ENCODE measurements around the gene SLC2A5. TPM values are rescaled to one million over a fixed set of nuclear protein-coding genes. Genes with fewer than 3 reads are reported as not detected.
"Not testable (repeated sequence)": the region's sequence is repeated elsewhere in the genome, so short reads cannot be mapped to it uniquely, and the experiment has no call there.

Gene SLC2A5
- total RNA-seq, 2 experiments from 2014 or later, result 0.25 TPM; not detected in 1

GRCh38 chr1:9105336-9105867 lies 36.0 kb upstream of the SLC2A5 start:
- no peak overlapping the region for H3K4me3 Mint-ChIP-seq
- no peaks in the 10 kb centered on the region for H3K27me3 Mint-ChIP-seq
- H3K4me1 Mint-ChIP-seq, result peaks cover under 1% of the 10 kb centered on the region
- H3K9me3 Mint-ChIP-seq, result no peaks in the 10 kb centered on the region
- ChIA-PET CTCF (interaction anchor here (1.5 to 2.3 kb wide), 2 partner anchors 31 to 100 kb away, joined by 3 to 7 read pairs; no protein-coding TSS in a partner anchor), POLR2A (no interaction called here)
- H3K27ac Mint-ChIP-seq, result no peak overlapping the region
- DNase-seq, result no peak
- no peaks in the 10 kb centered on the region for H3K36me3 Mint-ChIP-seq (ENCODE audit: low read depth)

DNA sequence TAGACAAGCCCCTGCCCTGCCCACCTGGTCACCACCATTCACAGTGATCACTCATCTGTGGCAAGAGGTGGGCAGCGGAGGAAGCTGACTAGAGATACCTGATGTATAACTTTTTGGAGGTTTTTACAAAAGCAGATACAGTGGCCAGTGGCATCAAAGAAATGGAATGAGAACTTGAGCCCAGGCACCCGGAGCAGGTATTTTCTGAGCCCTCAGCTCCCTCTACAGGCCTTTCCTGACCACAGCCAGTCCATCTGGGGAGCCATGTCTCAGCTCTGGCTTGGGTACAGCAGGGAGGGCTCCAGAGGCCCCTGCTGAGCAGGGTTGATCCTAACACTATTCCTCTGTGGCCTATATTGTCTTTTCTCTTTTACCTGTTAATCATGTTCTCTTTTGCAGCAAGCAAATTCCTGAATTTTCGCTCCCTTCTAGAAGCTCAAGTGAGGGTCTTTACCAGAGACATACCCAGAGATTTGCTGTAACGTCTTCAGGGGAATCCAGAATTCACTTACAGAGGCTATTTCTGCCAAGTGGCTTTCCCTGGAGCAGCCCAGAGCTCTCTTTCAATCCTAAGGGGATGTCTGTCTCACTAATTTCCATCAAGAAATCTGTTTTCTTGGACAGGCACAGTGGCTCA lies 32.2 kb upstream of the SLC2A5 start:
- H3K27me3 Mint-ChIP-seq, result no peaks in the 10 kb centered on the region

DNA sequence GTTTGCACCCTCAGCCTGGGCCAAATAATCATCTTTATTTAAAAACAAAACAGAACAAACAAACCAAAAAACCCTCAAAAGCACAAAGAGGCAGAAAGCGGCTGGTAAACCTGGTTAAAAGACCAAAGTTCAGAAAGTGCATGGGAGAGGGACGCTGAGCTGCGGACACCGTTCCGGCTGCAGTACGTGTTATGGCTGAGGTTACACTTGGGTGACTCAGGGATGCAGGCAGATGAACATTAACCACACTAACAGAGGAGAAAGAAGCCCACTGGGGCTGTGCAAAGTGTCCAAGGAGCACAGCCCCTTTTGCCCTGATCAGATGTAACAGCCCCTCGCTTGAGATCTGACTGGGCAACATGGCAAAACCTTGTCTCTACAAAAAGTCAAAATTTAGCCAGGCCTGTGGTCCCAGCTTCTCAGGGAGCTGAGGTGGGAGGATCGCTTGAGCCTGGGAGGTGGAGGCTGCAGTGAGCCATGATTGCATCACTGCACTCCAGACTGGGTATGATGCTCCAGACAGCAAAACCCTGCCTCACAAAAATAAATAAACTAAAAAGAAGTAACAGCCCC lies 31.1 kb upstream of the SLC2A5 start:
- ChIA-PET CTCF (interaction anchor here (0.6 to 1.8 kb wide), 3 partner anchors 10 to 89 kb away, joined by 3 to 5 read pairs (median 4); no protein-coding TSS in a partner anchor), POLR2A (interaction anchor here (1.6 kb wide), 1 partner anchor 20 kb away, joined by 3 read pairs; no protein-coding TSS in a partner anchor)
- no peak overlapping the region for H3K27ac Mint-ChIP-seq
- no peak overlapping the region for H3K4me3 Mint-ChIP-seq
- peaks cover 4% of the 10 kb centered on the region for H3K27me3 Mint-ChIP-seq
- DNase-seq, result no peak
- no peaks in the 10 kb centered on the region for H3K9me3 Mint-ChIP-seq
- no peaks in the 10 kb centered on the region for H3K36me3 Mint-ChIP-seq (ENCODE audit: low read depth)
- H3K4me1 Mint-ChIP-seq, result peaks cover 6% of the 10 kb centered on the region

More for the DNA sequence above, 32.2 kb upstream of the SLC2A5 start:
- Mint-ChIP-seq H3K9me3 (no peaks in the 10 kb centered on the region), H3K36me3 (ENCODE audit: low read depth) (no peaks in the 10 kb centered on the region), H3K4me3 (no peak overlapping the region), H3K27ac (no peak overlapping the region), H3K4me1 (peaks cover 6% of the 10 kb centered on the region)
- ChIA-PET CTCF (interaction anchor here (0.8 to 2.0 kb wide), 8 partner anchors 10 to 112 kb away, joined by 3 to 15 read pairs (median 5); no protein-coding TSS in a partner anchor), POLR2A (interaction anchor here (0.9 to 1.6 kb wide), 2 partner anchors 21 to 114 kb away, joined by 3 read pairs; no protein-coding TSS in a partner anchor)
- peak; percentile 52 for DNase-seq

DNA sequence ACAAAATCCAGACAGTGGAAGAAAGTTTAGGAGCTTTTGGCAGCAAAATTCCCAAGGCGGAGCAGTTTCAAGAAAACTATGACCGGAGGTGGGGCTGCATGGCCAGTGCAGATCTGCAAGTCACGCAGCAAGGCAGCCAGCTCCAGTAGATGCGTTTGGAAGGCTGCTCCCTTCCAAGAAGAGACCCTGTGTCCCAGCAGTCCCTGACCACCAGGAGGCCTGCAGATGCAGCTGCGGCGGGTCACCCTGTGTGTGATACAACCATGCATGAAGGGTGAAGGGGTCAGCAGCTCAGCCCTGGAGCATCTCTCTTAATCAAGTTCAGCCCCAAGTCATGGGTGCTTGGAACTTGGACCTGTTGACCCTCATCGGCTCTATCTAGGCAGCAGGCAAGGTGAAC lies 30.1 kb upstream of the SLC2A5 start:
- CTCF ChIA-PET, result interaction anchor here (0.6 to 1.0 kb wide), 2 partner anchors 11 to 88 kb away, joined by 3 to 4 read pairs; no protein-coding TSS in a partner anchor
- POLR2A ChIA-PET, result no interaction called here
- peaks cover 11% of the 10 kb centered on the region for H3K27me3 Mint-ChIP-seq
- H3K27ac Mint-ChIP-seq, result no peak overlapping the region
- H3K4me3 Mint-ChIP-seq, result no peak overlapping the region
- H3K36me3 Mint-ChIP-seq (ENCODE audit: low read depth), result no peaks in the 10 kb centered on the region
- DNase-seq, result no peak
- peaks cover 6% of the 10 kb centered on the region for H3K4me1 Mint-ChIP-seq
- H3K9me3 Mint-ChIP-seq, result no peaks in the 10 kb centered on the region

DNA sequence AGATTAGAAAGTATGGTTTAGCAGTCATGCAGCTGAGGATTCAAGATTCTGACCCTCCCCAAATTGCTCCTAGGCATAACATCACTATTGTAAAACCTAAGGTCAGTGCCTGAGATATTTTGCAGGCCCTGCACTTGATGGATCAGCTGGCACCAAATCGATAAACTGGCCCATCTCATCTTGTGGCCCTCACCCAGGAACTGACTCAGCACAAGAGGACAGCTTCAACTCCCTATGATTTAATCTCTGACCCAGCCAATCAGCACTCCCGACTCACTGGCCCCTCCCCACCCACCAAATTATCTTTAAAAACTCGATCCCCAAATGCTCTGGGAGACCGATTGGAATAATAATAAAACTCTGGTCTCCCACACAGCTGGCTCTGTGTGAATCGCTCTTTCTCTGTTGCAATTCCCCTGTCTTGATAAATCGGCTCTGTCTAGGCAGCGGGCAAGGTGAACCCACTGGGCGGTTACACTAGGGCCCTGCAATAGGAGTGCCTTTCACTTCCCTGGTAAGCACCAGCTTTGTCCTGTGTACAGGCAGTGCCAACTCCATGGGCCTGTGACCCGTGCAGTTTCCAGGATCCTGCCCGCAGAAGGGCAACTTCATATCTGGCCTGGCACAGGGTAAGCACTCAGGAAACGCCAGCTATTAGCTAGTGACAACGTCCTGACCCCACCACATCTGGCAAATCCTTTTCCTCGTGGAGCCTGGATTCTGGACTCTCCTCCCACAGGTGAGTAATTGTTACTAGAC lies 28.7 kb upstream of the SLC2A5 start:
- Mint-ChIP-seq H3K27ac (no peak overlapping the region), H3K36me3 (ENCODE audit: low read depth) (no peaks in the 10 kb centered on the region), H3K4me3 (no peak overlapping the region), H3K27me3 (peaks cover 11% of the 10 kb centered on the region), H3K9me3 (no peaks in the 10 kb centered on the region), H3K4me1 (peaks cover 6% of the 10 kb centered on the region)
- POLR2A ChIA-PET, result interaction anchor here (0.6 kb wide), 1 partner anchor 93 kb away, joined by 3 read pairs; no protein-coding TSS in a partner anchor
- DNase-seq, result no peak
- CTCF ChIA-PET, result interaction anchor here (1.0 kb wide), 1 partner anchor 13 kb away, joined by 3 read pairs; no protein-coding TSS in a partner anchor

- peaks cover 11% of the 10 kb centered on the region for H3K27me3 Mint-ChIP-seq
- CTCF ChIA-PET, result interaction anchor here (1.9 kb wide), 1 partner anchor 13 kb away, joined by 7 read pairs; no protein-coding TSS in a partner anchor
- POLR2A ChIA-PET, result no interaction called here
- H3K9me3 Mint-ChIP-seq, result no peaks in the 10 kb centered on the region
- H3K4me1 Mint-ChIP-seq, result peaks cover 6% of the 10 kb centered on the region
- H3K27ac Mint-ChIP-seq, result no peak overlapping the region
- no peaks in the 10 kb centered on the region for H3K36me3 Mint-ChIP-seq (ENCODE audit: low read depth)
- no peak overlapping the region for H3K4me3 Mint-ChIP-seq
- DNase-seq, result no peak
Measured at GRCh38 chr1:9095818-9096217, 26.4 kb upstream of the SLC2A5 start.

- H3K27me3 Mint-ChIP-seq, result peaks cover 13% of the 10 kb centered on the region
- H3K36me3 Mint-ChIP-seq (ENCODE audit: low read depth); DNase-seq; H3K4me1 Mint-ChIP-seq; H3K4me3 Mint-ChIP-seq; POLR2A ChIA-PET; H3K9me3 Mint-ChIP-seq; H3K27ac Mint-ChIP-seq; CTCF ChIA-PET: not testable (repeated sequence)
Measured at GRCh38 chr1:9093996-9094595, 24.7 kb upstream of the SLC2A5 start.

DNA sequence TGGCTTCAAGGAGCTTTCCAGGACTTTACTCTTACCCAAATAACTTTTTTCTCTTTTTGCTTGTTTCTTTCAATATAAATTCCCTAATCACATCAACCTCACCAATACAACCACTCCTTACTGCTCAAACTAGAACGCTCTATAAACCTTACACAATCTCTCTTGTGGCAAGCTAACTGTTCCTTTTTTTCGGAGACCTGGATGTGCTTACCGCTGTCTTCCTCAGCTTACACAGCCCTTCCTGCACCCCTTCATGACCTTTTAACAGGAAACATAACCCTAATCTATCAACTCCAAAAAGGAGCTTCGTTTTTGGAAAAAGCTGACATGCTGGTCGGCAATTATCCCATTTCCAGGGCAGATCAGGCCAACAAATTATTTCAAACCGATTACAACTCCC lies 24.1 kb upstream of the SLC2A5 start:
- CTCF ChIA-PET, result no interaction called here

DNA sequence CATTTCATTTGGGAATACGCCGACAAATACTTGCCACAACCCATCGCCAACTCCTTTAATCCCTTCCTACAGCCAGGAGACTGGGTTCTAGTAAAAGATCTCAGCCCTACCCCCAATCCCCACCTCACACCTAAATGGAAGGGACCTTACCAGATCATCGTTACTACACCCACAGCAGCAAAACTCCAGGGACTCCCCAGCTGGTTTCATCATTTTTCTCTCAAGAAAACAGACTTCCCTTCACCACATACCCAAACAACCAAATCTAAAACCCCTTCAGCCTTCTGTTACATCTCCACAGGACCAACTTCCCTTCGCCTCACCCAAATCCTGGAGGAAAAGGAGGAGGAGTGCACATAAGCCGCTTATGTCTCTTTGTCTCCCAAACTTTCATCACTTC lies 23.7 kb upstream of the SLC2A5 start:
- Mint-ChIP-seq H3K9me3 (no peaks in the 10 kb centered on the region), H3K27me3 (peaks cover 21% of the 10 kb centered on the region), H3K4me1 (peaks cover 4% of the 10 kb centered on the region), H3K27ac (no peak overlapping the region), H3K4me3 (no peak overlapping the region), H3K36me3 (ENCODE audit: low read depth) (no peaks in the 10 kb centered on the region)
- ChIA-PET POLR2A (no interaction called here), CTCF (no interaction called here)
- no peak for DNase-seq

More for the DNA sequence above, 24.1 kb upstream of the SLC2A5 start:
- H3K9me3 Mint-ChIP-seq, result no peaks in the 10 kb centered on the region
- no peak overlapping the region for H3K27ac Mint-ChIP-seq
- H3K36me3 Mint-ChIP-seq (ENCODE audit: low read depth), result no peaks in the 10 kb centered on the region
- H3K4me1 Mint-ChIP-seq, result peaks cover 6% of the 10 kb centered on the region
- POLR2A ChIA-PET, result no interaction called here
- no peak overlapping the region for H3K4me3 Mint-ChIP-seq
- H3K27me3 Mint-ChIP-seq, result peaks cover 18% of the 10 kb centered on the region
- no peak for DNase-seq

GRCh38 chr1:9088807-9089206 lies 19.4 kb upstream of the SLC2A5 start:
- CTCF ChIA-PET, result no interaction called here
- H3K4me3 Mint-ChIP-seq, result no peak overlapping the region

DNA sequence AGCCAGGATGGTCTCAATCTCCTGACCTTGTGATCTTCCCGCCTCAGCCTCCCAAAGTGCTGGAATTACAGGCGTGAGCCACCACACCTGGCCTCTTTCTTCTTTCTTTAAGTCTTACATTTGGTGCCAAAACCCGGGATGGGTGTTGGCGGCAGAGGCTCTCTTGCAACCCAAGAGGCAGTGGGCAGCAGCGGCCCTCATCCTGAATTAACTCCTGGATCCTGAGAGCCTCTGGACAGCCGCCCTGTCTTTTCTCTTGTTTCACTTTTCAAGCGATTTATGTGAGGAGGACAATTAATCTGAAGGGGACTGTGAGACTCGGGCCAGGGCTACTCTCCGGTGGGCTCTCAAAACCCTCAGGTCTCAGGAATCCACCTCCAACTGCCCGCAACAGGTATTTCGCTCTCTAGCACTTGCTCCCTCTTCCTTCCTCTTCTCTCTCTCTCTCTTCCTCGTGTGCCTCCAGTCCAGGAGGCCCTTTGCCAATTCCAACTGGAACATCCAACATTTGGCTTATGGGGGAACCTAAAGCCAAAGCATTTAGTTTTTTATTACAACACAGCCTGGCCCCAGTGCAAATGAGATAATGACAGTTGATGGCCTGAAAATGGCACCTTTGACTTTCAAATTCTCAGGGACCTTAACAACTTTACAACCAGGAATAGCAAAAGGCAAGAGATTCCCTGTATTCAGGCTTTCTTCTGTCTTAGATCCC lies 18.1 kb upstream of the SLC2A5 start:
- Mint-ChIP-seq H3K36me3 (ENCODE audit: low read depth) (no peaks in the 10 kb centered on the region), H3K27ac (no peak overlapping the region), H3K27me3 (peaks cover 39% of the 10 kb centered on the region), H3K4me1 (peaks cover 15% of the 10 kb centered on the region), H3K4me3 (no peak overlapping the region), H3K9me3 (no peaks in the 10 kb centered on the region)
- ChIA-PET POLR2A (no interaction called here), CTCF (no interaction called here)
- no peak for DNase-seq

More at GRCh38 chr1:9088807-9089206, 19.4 kb upstream of the SLC2A5 start:
- POLR2A ChIA-PET, result no interaction called here
- no peaks in the 10 kb centered on the region for H3K9me3 Mint-ChIP-seq
- H3K36me3 Mint-ChIP-seq (ENCODE audit: low read depth), result no peaks in the 10 kb centered on the region
- H3K27ac Mint-ChIP-seq, result no peak overlapping the region
- peaks cover 6% of the 10 kb centered on the region for H3K4me1 Mint-ChIP-seq
- DNase-seq, result no peak
- H3K27me3 Mint-ChIP-seq, result peaks cover 39% of the 10 kb centered on the region

GRCh38 chr1:9086796-9087195 lies 17.4 kb upstream of the SLC2A5 start:
- Mint-ChIP-seq H3K4me1 (peaks cover 21% of the 10 kb centered on the region), H3K9me3 (no peaks in the 10 kb centered on the region), H3K36me3 (ENCODE audit: low read depth) (no peaks in the 10 kb centered on the region), H3K27ac (no peak overlapping the region), H3K27me3 (peaks cover 43% of the 10 kb centered on the region), H3K4me3 (no peak overlapping the region)
- DNase-seq, result no peak
- CTCF ChIA-PET, result no interaction called here
- POLR2A ChIA-PET, result no interaction called here
